ENCODE measurements around the gene CWC27. TPM values are rescaled to one million over a fixed set of nuclear protein-coding genes. Genes with fewer than 3 reads are reported as not detected.

The CWC27 gene
- total RNA-seq, 4 donors from 2014 or later, result 12.3 to 21.2 (median 13.4) TPM

DNA sequence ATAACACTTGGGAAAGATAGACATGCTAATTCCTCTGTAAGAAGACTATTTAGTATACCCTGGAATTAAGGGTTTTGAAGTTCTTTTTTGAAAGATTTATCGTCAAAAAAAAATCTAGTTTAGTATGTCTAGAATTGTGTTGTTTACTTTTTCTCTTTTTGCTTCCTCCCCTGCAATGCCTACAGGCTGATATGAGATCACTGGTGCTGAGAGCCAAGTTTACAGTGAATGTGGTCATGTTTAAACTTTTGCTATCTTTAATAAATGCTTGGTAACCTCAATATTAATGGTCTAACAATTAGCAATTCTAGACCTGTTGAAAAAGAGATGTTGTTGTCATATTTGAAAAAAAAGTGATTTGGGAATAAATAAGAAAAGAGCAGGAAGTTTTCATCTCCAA, 86.1 kb downstream of the CWC27 start:
- no peak for DNase-seq (ENCODE audit: extremely low spot score)
- H3K27ac ChIP-seq (replicated peaks in 1 of 4), result no peak overlapping the region
- intact Hi-C loops (cut with DNase I), result no loop called here
- no peaks in the 10 kb centered on the region for H3K9me3 ChIP-seq
- H3K4me3 ChIP-seq, result no peak overlapping the region
- WGBS, result 55% methylated on average over 1 of the region's 1 CpG
- H3K27me3 ChIP-seq, result no peaks in the 10 kb centered on the region
- no peaks in the 10 kb centered on the region for H3K36me3 ChIP-seq
- TF ChIP-seq, protein P1, sequence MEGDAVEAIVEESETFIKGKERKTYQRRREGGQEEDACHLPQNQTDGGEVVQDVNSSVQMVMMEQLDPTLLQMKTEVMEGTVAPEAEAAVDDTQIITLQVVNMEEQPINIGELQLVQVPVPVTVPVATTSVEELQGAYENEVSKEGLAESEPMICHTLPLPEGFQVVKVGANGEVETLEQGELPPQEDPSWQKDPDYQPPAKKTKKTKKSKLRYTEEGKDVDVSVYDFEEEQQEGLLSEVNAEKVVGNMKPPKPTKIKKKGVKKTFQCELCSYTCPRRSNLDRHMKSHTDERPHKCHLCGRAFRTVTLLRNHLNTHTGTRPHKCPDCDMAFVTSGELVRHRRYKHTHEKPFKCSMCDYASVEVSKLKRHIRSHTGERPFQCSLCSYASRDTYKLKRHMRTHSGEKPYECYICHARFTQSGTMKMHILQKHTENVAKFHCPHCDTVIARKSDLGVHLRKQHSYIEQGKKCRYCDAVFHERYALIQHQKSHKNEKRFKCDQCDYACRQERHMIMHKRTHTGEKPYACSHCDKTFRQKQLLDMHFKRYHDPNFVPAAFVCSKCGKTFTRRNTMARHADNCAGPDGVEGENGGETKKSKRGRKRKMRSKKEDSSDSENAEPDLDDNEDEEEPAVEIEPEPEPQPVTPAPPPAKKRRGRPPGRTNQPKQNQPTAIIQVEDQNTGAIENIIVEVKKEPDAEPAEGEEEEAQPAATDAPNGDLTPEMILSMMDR (IDR thresholded peaks at IDR 0.05), result no peak
- no peak for TF ChIP-seq POLR2AphosphoS5 (IDR thresholded peaks at IDR 0.05)
- TF ChIP-seq EP300 (IDR thresholded peaks at IDR 0.05), result no peak
- no peak for TF ChIP-seq POLR2A (IDR thresholded peaks at IDR 0.05; ENCODE audit: low read depth)
- no peaks in the 10 kb centered on the region for H3K4me1 ChIP-seq

DNA sequence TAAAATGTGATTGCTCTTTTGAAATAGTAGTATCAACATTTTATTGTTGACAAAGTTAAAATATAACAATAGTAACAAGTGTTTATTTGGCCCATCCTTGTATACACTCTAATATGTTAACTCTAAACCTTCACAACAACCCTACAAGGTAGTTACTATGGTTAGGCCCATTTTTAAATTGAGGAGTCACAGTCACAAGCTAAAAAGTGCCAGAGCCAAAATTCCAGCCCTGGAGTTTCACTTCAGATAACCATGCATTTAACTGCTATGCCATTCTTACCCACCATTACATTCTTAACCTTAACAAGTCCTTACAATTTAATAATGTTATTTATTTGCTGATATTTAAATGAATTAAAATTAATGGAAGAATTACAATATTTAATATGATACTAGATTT, 91.2 kb downstream of the CWC27 start:
- Histone ChIP-seq H3K36me3 (no peaks in the 10 kb centered on the region), H3K27me3 (no peaks in the 10 kb centered on the region), H3K4me1 (no peaks in the 10 kb centered on the region), H3K4me3 (no peak overlapping the region), H3K27ac (replicated peaks in 1 of 4) (no peak overlapping the region), H3K9me3 (no peaks in the 10 kb centered on the region)
- intact Hi-C loops (cut with DNase I), result no loop called here
- DNase-seq (ENCODE audit: extremely low spot score), result no peak
- no peak for TF ChIP-seq EP300 (IDR thresholded peaks at IDR 0.05)
- no peak for TF ChIP-seq POLR2AphosphoS5 (IDR thresholded peaks at IDR 0.05)
- TF ChIP-seq POLR2A (IDR thresholded peaks at IDR 0.05; ENCODE audit: low read depth), result no peak
- TF ChIP-seq, protein P1 (IDR thresholded peaks at IDR 0.05), result no peak

DNA sequence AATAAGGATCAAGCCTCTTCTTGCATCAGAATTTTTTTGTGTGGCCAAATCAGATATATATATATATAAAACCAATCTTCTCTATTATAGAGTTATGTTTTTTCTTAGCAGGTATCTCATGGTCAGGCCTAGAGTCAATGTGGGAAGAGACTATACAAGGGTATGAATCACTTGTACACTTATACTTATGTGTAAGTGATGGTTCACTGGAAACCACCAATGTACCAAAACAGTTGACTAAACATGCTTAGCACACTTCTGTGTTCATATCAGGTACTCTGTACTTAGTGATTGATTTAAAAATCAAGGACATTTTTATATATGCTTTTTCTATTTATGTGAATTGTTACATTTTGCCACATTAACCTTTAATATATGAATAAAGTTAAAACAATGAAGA, 92.6 kb downstream of the CWC27 start:
- no peaks in the 10 kb centered on the region for H3K9me3 ChIP-seq
- TF ChIP-seq POLR2AphosphoS5 (IDR thresholded peaks at IDR 0.05), result no peak
- TF ChIP-seq, protein P1 (IDR thresholded peaks at IDR 0.05), result no peak
- no peak for TF ChIP-seq EP300 (IDR thresholded peaks at IDR 0.05)
- no peak for TF ChIP-seq POLR2A (IDR thresholded peaks at IDR 0.05; ENCODE audit: low read depth)
- H3K27ac ChIP-seq (replicated peaks in 1 of 4), result no peak overlapping the region
- no peak overlapping the region for H3K4me3 ChIP-seq
- no peaks in the 10 kb centered on the region for H3K27me3 ChIP-seq
- no peaks in the 10 kb centered on the region for H3K4me1 ChIP-seq
- DNase-seq (ENCODE audit: extremely low spot score), result no peak
- intact Hi-C loops (cut with DNase I), result no loop called here
- no peaks in the 10 kb centered on the region for H3K36me3 ChIP-seq

DNA sequence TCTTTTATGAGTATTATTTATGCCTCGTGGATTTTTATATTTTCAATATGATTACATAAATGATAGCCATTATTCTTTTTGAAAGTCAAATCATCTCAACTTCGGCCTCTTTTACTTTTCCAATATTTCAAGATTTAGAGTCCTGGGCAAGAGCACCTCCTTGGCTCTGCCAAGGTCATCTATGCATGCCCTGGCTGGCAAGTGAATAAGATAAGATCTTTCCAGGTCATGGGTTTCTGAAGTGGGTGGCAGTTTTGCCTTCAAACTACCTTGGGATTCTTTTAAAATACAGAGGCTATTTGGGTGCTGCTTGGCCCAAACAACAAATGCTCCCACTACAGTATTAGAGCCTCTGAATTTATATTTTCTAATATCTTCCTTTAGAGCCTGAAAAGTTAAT, 95.4 kb downstream of the CWC27 start:
- H3K9me3 ChIP-seq, result no peaks in the 10 kb centered on the region
- H3K27me3 ChIP-seq, result no peaks in the 10 kb centered on the region
- intact Hi-C loops (cut with DNase I), result no loop called here
- no peak overlapping the region for H3K27ac ChIP-seq (replicated peaks in 1 of 4)
- DNase-seq (ENCODE audit: extremely low spot score), result no peak
- no peaks in the 10 kb centered on the region for H3K36me3 ChIP-seq
- 97% methylated on average over 2 of the region's 2 CpGs for WGBS
- H3K4me3 ChIP-seq, result no peak overlapping the region
- peaks cover 0 to 5% (median under 1%) of the 10 kb centered on the region in 4 donors for H3K4me1 ChIP-seq
- TF ChIP-seq EP300 (IDR thresholded peaks at IDR 0.05) (no peak), POLR2A (IDR thresholded peaks at IDR 0.05; ENCODE audit: low read depth) (no peak), POLR2AphosphoS5 (IDR thresholded peaks at IDR 0.05) (no peak)
- TF ChIP-seq, protein P1 (IDR thresholded peaks at IDR 0.05), result no peak

DNA sequence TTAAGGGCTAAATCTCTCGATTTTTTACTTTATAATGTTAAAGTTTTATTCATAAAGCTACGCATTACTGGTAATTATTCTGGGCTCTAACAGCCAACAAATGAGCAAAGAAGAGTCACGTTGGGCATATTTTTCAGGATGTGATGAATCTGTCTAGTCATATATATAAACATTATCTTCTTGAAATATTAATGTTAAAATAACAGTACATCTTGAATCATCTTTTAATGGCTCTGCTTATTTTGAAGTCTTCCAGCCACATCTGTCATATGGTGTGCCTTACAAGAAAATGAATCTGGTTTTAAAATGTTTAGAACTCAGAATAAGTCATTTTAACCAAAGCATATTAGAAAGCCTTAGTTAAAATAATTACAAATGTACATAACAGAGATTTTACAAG, 96.9 kb downstream of the CWC27 start:
- TF ChIP-seq, protein P1 (IDR thresholded peaks at IDR 0.05), result no peak
- TF ChIP-seq POLR2A (IDR thresholded peaks at IDR 0.05; ENCODE audit: low read depth) (no peak), EP300 (IDR thresholded peaks at IDR 0.05) (no peak), POLR2AphosphoS5 (IDR thresholded peaks at IDR 0.05) (no peak)
- 60% methylated on average over 3 of the region's 3 CpGs for WGBS
- Histone ChIP-seq H3K4me1 (peaks cover 0 to 8% (median 3%) of the 10 kb centered on the region in 4 donors), H3K27ac (replicated peaks in 1 of 4) (no peak overlapping the region), H3K36me3 (no peaks in the 10 kb centered on the region), H3K4me3 (no peak overlapping the region), H3K9me3 (no peaks in the 10 kb centered on the region), H3K27me3 (no peaks in the 10 kb centered on the region)
- intact Hi-C loops (cut with DNase I), result no loop called here
- no peak for DNase-seq (ENCODE audit: extremely low spot score)

Data from esophagus muscularis mucosa (tissue), 4 donors.